GM18951 (cell line): ENCODE data around the gene FCRL5.

ENCODE experiments used
- POLR2A ChIP-seq: IDR thresholded peaks from 4 replicates; pipeline ENCODE4 v1.6.1; 2011; ENCODE audit warnings: mild to moderate bottlenecking; ENCODE audit not compliant: insufficient read length, insufficient read depth; ENCODE audit errors: extremely low read depth
- in situ Hi-C: fragments of 300-500 bp; cut with MboI; formaldehyde crosslinking; loops from one replicate; pipeline ENCODE4 v1.12.0; 2022; ENCODE audit warnings: low sequenced_read_pairs, mixed read lengths, inconsistent platforms; ENCODE audit not compliant: unreplicated experiment

FCRL5 gene

GRCh38 chr1:157472056-157472701, 80.1 kb downstream of the FCRL5 start:
- in situ Hi-C loops, result no loop called here
- no peak for TF ChIP-seq POLR2A

GRCh38 chr1:157471531-157471930, 80.8 kb downstream of the FCRL5 start:
- TF ChIP-seq POLR2A, result no peak
- in situ Hi-C loops, result no loop called here

GRCh38 chr1:157469752-157470675, 82.3 kb downstream of the FCRL5 start:
- in situ Hi-C loops, result no loop called here
- TF ChIP-seq POLR2A, result no peak

DNA sequence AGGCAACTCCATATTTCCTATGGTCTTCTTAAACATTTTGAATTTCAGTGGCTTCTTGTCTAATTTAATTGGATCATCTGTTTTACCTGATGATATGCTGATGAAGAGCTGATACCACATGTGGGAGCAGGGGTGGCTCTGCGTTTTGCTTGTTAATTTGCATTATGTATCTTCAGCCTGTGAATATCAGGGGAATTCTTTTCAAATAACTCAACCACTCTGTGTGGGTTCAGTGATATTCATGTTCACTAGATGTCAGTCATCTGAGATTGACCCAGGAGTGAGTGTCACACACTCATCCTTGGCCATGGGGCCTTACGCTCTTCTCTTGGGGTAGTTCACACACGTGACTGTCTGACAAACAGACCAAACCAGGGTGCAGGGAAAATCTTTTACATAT, 83.0 kb downstream of the FCRL5 start:
- TF ChIP-seq POLR2A, result no peak
- in situ Hi-C loops, result no loop called here

- in situ Hi-C loops, result no loop called here
- no peak for TF ChIP-seq POLR2A
These were observed 86.3 kb downstream of the FCRL5 start for GRCh38 chr1:157466011-157466410.
